Measurements from ENCODE around the gene AJAP1.
"Not testable (repeated sequence)": the region's sequence is repeated elsewhere in the genome, so short reads cannot be mapped to it uniquely, and the experiment has no call there.

AJAP1 gene

DNA sequence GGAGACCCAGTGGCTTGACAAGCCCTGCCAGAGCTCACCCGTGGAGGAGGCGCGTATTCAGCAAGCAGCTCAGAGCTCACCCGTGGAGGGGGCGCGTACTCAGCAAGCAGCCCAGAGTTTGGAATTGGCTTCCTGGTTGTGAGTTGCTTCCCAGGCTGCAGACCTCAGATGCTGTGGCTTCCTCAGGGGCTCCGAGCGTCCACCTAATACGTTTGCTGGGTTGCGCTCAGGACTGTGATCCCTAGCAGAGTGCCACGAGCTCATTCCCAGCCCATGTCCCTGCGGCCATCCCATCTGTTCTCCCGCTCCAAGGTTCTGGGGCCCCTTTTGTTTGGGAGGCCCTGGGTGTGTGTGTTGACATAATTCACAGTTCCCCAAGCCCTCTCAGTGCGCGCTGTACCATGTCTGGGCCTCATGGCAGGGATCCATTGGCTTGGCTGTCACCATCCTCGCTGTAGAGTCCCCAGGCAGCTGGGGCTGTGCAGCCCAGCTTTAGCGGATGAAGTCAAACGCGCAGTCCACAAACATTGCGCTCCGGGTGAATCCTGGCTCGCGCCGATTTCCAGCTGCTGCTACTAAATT lies 3.6 kb downstream of the AJAP1 start:
- DNase-seq (ENCODE audit: low spot score): no peak

DNA sequence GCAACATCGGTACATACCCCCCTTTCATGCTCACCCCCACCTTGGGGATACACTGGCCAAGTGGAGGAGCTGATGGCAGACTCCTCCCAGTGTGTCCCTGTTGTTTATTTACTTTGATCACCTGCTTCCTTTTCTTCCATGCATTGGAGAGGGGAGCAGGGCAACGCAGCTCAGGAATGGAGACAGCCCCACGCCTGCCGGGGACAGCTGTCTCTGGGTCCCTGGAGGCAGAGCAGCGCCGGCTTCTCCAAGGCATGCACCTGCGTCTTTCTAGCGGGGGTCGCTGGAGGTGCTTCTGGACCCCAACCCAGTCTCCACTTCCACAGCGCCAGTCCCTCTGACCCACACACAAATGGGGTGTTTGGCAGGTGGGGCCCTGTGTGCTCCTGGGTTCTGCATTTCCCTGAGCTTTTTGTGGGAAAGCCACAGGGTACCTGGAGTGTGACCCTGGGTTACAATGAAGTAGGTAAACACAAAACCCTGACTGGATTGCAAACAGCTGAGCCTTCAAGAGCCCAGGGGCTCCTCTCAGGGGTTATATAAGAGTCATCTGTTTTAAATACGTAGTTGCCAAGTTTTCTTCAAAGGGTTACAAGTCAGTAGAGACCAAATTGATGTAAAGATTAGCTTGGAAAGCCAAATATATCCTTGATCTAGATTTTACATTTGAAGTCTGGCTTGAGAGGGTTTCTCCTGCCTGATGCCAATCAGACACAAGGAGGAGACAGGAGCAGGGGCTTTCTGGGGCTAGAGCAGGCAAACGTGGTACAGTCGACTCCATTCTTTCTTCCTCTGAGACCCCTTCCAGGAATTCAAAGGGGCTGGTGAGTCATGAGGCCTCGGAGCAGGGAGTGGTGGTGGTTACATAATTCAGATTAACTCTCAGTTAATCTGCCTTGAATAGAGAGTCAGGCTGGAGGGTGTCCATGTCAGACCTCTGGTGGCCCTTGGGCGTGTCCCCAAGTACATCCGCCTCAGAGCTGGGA lies 4.5 kb downstream of the AJAP1 start:
- no peak for DNase-seq (ENCODE audit: low spot score)

GRCh38 chr1:4660917-4661594 lies 6.6 kb downstream of the AJAP1 start:
- no peak for DNase-seq (ENCODE audit: low spot score)

GRCh38 chr1:4661595-4661917 lies 7.1 kb downstream of the AJAP1 start:
- no peak for DNase-seq (ENCODE audit: low spot score)

GRCh38 chr1:4662168-4662567 lies 7.8 kb downstream of the AJAP1 start:
- DNase-seq (ENCODE audit: low spot score): no peak

DNA sequence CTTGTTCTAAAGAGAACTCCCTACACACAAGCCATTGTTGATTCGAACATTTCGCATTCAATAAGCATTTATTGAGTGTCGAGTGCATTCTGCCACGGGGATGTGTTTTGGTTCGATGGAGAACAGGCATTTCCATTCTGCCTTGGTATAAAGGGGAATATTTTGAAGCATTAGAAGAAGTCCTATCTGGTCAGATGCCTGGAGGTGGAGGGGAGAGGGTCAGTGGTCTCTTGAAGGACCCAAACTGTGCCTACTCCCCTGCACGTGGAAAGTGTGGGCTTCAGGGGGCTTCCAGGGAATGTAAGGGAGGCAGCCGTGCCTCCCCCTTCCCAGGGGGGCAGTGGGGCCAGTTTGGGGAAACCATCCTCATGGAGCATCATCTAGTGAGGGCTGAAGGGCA lies 8.3 kb downstream of the AJAP1 start:
- DNase-seq (ENCODE audit: low spot score): no peak

DNA sequence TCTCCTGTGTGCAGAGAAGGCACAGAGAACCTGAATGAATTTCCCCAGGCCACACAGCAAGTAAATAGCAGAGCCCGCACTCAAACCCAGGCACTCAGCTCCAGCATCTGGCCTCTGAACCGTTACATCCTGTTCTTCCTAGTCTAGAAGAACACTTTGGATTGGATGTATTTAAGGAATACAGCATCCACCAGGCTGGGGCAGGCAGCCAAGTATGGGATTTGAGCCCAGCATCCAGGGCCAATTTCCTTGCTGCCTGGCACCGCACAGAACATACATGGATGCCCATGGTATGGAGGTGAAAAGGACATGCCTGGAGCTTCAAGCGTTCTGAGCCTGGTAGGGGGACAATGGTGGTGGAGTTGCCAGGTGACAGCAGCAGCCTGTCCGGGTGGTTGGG lies 9.7 kb downstream of the AJAP1 start:
- DNase-seq (ENCODE audit: low spot score): no peak

- DNase-seq (ENCODE audit: low spot score): no peak
These were observed 10.2 kb downstream of the AJAP1 start for GRCh38 chr1:4664606-4665005.

GRCh38 chr1:4665456-4665855 lies 11.0 kb downstream of the AJAP1 start:
- no peak for DNase-seq (ENCODE audit: low spot score)

DNA sequence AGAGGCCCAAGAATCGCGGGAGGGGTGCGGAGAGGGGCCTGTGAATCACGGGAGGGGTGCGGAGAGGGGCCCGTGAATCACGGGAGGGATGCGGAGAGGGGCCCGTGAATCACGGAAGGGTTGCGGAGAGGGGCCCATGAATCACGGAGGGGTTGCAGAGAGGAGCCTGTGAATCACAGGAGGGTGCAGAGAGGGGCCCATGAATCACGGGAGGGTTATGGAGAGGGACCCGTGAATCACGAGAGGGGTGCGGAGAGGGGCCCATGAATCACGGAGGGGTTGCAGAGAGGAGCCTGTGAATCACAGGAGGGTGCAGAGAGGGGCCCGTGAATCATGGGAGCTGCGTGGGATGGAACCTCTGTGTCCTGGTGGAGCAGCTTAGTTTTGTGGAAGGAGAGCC lies 12.3 kb downstream of the AJAP1 start:
- DNase-seq (ENCODE audit: low spot score): not testable (repeated sequence)

GRCh38 chr1:4668743-4669700 lies 14.6 kb downstream of the AJAP1 start:
- DNase-seq (ENCODE audit: low spot score): no peak

DNA sequence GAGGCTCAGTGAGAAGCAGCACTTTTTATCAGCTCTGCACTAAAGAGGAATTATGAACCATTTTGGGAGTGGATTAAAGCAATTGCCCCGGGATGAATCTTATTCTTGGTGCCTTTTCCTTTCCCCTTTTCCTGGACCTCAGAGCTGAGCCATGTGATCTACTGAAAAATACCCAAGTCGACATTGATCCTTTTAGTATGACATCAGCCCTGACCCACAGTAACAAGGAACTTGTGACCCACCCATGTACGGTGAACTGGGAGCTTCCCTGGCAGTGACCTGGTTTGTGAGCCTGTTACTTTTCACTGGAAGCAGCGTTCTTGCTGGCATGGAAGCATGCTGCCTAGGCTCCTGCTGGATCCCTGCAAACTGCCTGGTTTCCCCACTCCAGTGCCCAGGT lies 15.9 kb downstream of the AJAP1 start:
- no peak for DNase-seq (ENCODE audit: low spot score)

DNA sequence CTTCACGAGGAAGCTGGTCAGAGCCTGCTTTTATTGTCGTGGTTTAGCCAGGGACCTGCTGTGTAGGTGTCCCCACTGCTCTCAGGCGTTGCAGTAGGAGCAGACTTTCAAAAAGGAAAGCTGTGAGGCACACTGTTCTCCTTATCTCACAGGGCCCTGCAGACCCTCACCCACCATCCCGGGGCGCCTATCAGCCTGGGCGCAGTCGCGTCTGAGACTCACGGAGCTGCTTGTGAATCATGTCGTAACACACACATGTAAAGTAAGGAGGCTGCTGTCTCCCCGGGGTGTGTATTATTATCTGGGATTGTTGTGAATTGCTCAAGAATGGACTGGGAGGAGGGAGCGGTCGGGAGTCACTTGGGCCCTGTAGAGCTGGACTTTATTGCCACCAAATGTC lies 17.4 kb downstream of the AJAP1 start:
- DNase-seq (ENCODE audit: low spot score): no peak

DNA sequence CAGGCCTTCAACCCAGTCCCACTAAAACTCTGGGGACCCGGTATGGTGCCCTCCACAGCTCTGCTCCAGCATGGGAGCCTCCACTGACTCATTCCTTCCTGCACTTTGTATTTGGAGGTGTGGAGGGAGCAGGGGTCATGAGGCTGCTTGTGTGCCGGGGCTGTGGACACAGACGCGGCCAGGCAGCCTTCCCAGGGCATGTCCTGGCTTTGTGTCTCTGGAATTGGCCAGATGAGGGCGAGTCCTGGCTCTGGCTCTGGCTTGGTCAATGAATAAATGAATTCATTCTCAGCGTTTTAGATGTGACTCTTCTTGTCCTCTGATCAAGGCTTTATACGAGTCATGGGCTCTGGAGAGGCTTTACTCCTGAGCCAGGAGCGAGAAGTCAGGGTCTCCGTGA lies 19.1 kb downstream of the AJAP1 start:
- no peak for DNase-seq (ENCODE audit: low spot score)

- no peak for DNase-seq (ENCODE audit: low spot score)
These were observed 19.7 kb downstream of the AJAP1 start for GRCh38 chr1:4674117-4674516.

- DNase-seq (ENCODE audit: low spot score): no peak
These were observed 20.3 kb downstream of the AJAP1 start for GRCh38 chr1:4674676-4675075.

- no peak for DNase-seq (ENCODE audit: low spot score)
These were observed 21.2 kb downstream of the AJAP1 start for GRCh38 chr1:4675454-4676186.

DNA sequence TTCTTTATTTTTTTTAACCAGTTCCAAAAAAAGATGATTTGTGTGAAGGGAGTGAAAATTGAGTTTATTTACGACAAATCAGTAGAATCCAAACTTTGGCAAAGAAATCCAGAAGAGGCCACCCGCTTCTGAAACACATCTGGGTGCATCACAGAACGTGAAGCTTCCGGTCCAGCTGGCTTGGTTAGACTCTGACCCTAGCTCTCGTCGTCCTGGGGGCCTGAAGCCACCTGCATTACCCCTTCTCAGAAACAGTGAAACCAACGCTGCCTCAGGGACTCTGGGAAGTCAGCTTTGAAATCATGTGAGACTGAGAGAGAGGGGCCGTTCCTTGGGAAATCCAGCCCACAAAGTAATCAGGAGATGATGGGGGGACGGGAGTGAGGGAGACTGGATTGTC lies 21.8 kb downstream of the AJAP1 start:
- no peak for DNase-seq (ENCODE audit: low spot score)

- no peak for DNase-seq (ENCODE audit: low spot score)
These were observed 23.2 kb downstream of the AJAP1 start for GRCh38 chr1:4677608-4678007.

DNA sequence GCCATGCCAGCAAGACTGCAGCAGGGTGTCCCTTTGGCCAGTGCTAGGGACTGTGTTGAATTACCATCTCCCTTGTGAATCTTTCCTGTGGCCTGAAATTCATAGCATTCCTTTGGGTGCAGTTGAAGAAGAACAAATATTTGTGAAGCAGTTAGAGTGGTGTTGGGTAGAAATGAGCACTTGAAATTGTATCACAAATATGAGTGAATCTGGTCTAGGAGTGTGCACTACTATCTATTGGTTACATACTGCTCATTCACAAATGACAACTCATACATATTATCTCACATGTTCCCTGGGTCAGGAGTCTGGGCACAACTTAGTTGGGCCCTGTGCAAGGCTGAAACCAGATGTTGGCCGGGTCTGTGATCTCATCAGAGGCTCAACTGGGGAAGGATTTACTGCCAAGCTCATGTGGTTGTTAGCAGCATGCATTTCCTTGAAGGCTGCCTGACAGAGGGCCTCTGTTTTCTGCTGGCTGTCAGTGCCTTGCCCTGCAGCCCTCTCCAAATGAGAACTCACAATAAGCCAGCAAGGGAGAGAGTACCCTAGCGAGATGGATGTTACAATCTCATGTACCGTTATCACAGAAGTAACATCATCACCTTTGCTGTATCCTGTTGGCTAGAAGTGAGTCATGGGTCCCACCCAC lies 23.8 kb downstream of the AJAP1 start:
- no peak for DNase-seq (ENCODE audit: low spot score)

DNA sequence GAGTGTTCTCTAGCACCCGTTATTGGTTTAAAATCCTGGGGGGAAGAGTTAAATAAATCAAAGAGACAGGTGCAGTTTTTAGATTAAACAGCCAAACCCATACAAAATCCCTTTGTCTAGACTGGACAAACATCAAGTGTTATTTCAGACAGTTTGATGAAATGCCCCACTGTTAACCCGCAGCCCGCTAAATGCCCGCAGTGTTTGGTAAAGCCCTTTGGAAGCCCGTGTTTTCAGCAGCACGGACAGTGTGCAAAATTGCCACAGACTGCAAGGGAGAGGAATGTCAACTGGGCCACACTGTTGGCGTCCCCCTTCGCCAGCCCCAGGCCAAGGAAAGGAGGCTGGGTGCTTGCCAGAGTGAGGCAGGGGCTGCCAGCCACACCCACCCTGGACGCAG lies 26.6 kb downstream of the AJAP1 start:
- DNase-seq (ENCODE audit: low spot score): no peak
